ENCODE data around the gene HSDL2. TPM values are rescaled to one million over a fixed set of nuclear protein-coding genes. Genes with fewer than 3 reads are reported as not detected.
"Not testable (repeated sequence)": the region's sequence is repeated elsewhere in the genome, so short reads cannot be mapped to it uniquely, and the experiment has no call there.

The HSDL2 gene
- total RNA-seq, 1 donor from 2014 or later = 43.8 TPM

DNA sequence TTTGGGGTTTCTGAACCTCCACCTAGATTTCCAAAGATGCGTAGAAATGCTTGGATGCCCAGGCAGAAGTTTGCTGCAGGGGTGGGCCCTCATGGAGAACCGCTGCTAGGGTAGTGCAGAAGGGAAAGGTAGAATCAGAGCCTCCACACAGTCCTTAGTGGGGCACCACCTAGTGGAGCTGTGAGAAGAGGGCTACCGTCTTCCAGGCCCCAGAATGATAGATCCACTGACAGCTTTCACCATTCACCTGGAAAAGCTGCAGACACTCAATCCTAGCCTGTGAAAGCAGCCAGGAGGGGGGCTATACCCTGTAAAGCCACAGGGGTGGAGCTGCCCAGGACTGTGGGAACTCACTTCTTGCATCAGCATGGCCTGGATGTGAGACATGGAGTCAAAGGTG is 13.3 kb upstream of the HSDL2 start:
- DNase-seq = no peak

DNA sequence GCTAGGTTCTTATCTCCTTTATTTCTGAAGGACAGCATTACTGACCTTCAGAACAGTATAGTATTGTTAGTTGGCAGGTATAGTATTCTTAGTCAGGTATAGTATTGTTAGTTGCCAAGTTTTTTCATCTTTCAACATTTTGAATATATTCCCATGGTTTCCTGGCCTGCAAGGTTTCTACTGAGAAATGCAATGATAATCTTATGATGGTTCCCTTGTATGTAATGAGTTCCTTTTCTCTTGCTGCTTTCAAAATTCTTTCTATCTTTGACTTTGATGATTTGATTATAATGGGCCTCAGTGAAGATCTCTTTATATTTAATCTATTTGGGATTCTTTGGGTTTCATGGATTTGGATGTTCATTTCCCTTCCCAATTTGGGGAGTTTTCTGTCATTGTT is 12.4 kb upstream of the HSDL2 start:
- DNase-seq = no peak

DNA sequence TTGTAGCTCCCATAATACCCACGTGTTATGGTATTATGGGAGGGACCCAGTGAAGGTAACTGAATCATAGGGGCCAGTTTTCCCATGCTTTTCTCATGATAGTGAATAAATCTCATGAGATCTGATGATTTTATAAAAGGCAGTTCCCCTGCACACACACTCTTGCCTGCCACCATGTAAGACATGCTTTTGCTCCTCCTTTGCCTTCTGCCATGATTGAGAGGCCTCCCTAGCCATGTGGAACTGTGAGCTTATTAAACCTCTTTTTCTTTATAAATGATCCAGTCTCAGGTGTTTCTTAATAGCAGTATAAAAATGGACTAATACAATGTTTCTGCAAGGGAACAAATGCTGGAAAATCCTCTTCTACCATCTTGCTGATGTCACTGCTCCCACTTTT is 10.1 kb upstream of the HSDL2 start:
- DNase-seq = no peak

DNA sequence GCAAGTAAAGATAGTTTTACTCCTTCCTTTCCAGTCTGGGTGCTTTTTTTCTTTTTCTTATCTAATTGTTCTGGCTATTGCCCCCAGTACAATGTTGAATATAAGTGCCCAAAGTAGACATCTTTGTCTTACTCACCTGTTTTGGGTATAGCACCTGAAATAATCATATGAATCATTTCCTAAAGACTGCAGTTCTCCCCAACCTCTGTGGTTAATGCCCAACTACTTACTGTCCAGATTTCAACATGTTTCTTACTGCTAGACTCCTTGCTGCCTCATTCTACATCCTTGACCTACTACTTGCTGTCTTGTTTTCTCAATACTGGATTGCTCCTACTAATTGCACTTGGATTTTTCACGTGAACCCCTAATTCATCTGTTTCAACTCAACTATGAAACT is 8.8 kb upstream of the HSDL2 start:
- no peak for DNase-seq

DNA sequence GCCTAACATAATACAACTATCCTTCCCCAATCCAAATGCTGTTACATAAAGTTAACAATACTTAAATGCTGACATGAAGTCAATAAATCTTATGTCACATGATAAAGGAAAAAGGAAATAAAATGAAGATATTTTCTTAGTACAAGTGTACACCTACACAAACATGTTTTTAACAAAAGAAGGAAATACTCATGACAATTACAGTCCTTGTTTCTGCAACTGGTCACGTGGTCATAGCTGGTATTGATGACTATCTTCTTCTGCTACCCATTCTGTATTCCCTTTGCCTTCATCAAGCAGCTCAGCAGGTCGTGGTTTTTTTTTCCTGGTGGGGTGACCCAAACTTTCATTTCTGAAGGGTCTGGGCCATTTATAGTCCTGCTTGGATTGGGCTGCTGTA is 6.2 kb upstream of the HSDL2 start:
- not testable (repeated sequence) for DNase-seq

DNA sequence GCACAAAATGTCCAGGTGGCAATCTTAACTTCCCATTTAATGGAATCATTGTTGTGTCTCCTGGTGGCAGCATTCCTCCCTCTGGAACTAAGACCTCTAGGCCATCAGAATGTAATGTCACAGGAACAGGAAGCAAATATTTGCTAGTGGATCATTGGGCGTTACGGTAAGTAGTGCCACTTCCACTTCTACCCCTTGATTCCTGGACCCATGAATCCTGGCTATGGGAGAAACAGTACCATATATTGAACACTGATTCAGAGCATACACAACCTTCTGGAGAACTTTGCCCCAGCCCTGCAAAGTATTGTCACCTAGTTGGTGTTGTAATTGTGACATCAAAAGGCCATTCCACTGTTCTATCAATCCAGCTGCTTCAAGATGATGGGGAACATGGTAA is 5.7 kb upstream of the HSDL2 start:
- not testable (repeated sequence) for DNase-seq

DNA sequence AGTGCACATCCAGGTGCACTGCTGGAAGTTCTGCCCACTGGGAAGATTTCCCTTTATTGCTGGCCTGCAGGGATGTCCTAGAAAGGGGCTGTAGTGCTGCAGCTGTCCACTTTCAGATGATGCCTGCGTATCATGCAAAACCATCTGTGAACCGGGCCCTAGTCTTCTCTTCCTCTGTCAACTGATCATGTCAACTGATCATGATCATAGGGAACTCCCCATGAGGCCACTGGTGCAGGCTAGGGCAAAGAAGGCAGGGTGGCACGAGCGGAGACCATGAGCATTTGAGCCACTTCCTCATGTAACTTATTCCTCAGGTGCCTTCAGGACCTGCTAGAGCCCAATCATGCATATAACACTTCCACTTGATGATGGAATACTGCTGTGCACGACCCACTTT is 4.5 kb upstream of the HSDL2 start:
- DNase-seq = no peak

DNA sequence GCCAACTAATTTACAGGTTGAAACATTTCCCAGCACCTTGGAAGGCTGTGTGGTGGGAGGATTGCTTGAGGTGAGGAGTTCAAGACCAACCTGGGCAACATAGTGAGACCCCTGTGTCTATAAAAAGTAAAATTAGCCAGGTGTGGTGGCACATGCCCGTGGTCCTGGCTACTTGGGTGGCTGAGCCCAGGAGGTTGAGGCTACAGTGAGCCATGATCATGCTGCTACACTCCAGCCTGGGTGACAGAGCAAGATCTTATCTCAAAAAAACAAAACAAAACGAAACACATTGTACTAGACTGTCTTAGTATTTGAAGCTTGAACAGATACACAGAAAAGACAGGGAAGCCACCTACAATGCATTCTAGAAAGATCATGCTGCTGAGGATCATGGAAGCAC is 2.8 kb upstream of the HSDL2 start:
- no peak for DNase-seq

DNA sequence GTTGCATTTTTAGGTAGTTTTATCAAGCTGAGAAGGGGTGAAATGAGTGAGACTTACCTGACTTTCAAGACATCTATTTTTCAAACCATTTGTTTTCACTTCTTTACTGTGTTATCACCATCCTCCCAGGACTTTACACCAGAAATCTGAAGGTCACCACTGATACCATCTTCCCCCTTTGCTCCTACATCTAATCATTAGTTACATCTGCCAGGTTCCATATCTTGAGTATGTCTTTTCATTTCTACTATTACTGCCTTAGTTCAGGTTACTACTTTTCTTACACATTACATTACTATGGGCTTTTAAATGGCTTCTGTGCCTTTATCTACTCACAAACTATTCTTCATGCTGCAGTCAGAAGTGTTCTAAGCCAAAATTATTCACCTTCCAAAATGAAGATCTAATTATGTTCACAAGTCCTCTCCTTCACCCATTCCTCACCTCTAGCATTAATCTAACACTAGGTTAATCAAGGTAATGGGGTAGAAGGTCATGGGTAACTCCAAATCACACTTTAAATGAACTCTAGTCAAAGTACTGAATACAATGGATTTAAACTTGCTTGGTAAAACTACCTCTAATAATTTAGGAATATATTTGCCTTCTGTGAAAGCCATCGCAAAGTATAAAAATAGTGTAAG is 2.1 kb upstream of the HSDL2 start:
- no peak for DNase-seq

DNA sequence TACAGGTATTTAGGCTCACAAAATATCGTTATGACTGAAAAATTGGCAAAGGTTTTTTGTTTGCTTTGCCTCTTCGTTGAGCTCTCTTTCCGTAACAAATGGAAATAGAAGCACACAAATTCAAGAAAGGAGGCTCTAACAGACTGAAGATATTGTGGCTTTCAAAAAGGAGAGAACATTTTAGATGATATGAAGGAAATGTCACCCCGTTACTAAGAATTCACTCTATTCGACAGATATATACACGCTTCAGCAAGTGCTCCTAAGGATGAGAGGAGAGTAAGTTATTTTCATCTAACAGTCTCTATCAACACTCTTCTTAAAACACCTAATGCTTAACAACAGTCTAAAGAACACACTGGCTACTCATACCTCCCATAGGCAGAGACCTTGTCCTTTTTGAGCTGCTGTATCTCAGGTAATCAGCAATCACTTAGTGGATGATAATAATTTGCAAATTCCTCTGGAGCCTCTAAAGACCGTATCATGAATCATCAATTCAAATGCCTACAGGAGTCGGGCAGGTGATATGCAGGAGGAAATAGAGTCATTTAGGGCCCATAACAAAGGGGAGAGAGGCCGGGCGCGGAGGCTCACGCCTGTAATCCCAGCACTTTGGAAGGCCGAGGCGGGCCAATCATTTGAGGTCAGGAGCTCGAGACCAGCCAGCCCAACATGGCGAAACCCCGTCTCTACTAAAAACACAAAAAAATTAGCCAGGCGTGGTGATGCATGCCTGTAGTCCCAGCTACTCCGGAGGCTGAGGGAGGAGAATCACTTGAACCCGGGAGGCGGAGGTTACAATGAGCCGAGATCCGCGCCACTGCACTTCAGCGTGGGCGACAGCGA is 1.4 kb upstream of the HSDL2 start:
- peak; percentile 10 for DNase-seq

DNA sequence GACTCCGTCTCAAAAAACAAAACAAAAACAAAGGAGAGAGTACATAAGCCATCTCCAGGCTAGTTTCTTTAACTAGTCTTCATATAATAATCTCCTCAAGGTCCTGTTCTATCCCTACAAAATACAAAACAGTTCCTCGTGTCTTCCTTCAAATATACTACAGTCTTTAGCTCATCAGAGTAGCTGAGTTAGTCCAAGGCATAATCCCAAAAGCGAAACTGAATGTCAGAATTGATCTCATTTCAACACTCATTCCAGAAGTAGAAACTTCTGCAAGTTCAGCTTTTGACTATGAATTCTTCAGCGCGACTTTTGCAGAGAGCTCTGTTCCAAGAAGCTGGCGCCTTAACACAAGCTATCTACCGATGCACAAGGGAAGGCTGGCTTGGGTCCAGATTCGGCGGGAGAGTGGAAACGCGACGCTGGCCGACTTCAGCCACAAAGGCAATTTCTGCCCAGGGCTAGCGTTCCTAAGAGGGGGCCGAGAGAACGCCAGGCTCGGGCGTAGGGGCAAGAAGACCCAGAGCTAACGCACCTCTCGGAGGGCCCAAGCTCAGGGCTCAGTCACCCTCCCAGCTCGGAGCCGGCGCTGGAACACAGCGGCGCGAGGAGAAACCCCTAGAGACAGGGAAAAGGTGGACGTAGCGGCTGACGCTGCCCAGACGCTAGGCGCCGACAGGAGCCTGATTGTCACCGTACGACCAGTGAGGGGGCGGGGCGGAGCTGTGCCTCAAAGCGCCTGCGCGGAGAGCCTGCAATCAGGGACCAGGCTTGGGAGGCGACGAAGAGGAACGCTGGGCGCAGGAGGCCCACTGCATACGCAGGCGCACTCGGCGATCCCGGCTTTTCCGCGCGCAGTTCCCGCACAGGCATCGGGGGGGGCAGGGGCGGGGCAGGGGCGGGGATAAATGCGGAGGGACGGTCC is 469 bp upstream of the HSDL2 start:
- peak; percentile 98 for DNase-seq

DNA sequence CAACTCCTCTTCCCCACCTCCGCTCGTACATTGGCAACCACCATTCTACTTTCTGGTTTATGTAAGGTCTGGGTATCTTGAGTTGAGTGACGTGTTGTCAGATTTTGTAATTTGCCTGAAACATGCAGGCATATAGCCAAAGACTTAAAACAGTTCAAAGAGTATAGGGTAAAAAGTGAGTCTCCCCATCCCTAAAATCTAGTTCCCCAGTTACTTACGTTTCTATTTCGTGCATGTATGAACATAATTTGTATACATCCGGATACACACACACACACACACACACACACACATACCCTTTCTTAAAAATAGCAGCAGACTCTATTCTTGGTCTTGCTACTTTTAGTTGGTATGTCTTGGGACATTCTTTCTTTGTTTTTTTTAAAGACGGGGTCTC is 915 bp downstream of the HSDL2 start:
- peak; percentile 81 for DNase-seq

DNA sequence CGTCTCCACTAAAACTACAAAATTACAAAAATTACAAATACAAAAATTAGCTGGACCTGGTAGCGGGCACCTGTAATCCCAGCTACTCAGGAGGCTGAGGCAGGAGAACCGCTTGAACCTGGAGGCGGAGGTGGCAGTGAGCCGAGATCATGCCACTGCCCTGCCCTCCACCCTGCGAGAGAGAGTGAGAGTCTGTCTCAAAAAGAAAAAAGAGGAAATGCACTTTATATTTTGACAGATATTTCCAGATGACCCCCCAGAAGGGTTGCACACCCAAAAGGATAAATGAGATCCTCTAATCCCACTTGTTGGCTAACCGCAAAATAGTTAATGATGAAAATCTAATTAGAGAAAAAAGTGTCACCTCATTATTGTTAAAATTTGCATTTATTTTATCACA is 2.2 kb downstream of the HSDL2 start:
- DNase-seq = no peak

DNA sequence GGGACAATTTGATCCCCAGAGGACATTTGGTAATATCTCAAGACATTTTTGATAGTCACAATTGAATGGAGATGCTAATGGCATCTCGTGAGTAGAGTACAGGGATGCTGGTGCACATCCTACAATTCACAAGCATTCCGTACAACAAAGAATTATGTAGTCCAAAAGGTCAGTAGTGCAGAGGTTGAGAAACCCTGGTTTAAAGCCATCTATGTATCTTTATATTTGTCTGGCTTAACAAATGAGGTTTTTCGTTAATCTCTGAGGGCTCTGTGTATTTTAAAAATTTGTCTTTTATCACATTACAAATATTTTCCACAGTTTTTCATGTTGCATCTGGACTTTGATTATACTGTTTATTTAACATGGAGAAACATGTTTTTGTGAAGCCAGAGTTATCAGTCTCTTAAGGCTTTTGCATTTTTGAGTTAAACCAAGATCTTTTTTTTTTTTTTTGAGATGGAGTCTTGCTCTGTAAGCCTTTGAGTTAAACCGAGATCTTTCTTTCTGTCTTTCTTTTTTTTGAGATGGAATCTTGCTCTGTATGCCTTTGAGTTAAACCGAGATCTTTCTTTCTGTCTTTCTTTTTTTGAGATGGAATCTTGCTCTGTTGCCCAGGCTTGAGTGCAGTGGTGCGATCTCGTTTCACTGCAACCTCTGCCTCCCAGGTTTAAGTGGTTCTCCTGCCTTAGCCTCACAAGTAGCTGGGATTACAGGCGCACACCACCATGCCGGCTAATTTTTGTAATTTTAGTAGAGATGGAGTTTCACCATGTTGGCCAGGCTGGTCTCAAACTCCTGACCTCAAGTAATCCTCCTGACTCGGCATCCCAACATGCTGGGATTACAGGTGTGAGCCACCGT is 2.8 kb downstream of the HSDL2 start:
- no peak for DNase-seq

DNA sequence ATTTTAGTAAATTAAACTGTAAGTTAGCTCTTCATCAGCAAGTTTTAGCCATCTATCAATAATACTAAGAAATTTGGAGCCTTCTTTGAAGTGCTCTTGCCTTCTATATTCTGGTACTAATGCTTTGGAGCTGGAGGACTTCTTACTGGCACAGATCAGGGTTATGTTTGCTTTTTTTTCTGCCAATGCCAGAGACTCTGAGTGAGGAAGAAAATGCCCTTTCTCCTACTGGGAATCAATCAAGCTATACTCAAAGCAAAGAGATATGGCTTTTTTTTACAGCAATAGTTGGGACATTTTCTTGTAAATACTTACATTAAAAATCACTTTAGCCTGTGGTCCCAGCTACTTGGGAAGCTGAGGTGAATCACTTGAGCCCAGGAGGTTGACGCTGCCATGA is 4.3 kb downstream of the HSDL2 start:
- no peak for DNase-seq

DNA sequence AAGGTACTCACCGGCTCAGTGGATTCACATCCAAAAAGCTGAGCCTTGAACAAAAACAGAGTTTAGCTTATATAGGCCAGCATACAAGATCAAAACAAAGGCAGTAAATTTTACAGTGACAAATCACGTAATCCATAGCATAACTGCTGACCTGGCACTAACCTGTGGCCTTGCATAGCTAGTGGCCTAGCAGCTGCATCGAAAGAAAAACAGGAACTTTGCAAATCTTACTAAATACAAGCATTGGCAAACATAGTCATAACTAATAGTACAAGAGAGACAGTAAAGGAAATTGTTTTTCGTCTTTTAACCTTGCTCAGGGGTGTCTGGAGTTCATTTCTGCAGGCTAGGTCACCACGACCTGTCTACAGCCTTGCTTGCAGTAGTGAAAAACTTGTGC is 4.8 kb downstream of the HSDL2 start:
- no peak for DNase-seq

DNA sequence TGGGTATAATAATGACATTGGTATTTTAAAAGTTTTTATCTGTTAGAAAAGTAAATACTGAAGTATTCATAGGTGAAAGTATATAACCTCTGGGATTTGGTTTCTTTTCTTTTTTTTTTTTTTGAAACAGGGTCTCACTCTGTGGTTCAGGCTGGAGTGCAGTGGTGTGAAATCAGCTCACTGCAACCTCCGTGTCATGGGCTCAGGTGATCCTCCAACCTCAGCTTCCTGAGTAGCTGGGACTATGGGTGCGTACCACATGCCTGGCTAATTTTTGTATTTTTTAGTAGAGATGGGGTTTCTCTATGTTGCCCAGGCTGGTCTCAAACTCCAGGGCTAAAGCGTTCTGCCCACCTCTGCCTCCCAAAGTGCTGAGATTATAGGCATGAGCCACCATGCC is 7.2 kb downstream of the HSDL2 start:
- DNase-seq = no peak

DNA sequence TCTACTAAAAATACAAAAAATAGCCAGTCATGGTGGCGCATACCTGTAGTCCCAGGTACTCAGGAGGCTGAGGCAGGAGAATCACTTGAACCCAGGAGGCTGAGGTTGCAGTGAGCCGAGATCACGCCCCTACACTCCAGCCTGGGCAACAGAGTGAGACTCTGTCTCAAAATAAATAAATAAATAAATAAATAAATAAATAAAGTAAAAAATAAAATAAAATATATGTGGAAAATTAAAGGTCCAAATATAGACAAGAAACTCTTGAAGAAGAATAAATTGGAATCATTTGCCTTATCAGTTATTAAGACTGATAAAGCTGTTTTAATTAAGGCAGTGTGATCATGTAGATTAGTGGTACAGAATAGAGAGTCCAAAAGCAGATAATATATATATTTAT is 10.0 kb downstream of the HSDL2 start:
- not testable (repeated sequence) for DNase-seq

DNA sequence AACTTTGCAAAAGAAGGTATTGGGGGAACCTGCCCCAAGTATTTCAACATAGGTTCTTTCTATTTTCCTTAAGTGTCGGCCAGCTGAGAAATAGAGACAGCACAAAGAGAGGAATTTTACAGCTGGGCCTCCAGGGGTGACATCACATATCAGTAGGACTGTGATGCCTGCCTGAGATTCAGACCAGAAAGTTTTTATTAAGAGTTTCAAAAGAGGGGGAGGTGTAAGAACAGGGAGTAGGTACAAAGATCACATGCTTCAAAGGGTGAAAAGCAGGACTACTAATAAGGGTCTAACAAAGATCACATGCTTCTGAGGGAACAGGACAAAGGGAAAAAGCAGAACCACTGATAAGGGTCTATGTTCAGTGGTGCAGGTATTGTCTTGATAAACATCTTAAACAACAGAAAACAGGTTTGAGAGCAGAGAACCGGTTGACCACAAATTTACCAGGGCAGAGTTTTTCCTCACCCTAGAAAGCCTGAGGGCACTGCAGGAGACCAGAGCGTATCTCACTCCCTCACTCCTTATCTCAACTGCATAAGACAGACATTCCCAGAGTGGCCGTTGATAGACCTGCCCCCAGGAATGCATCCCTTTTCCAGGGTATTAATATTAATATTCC is 12.1 kb downstream of the HSDL2 start:
- not testable (repeated sequence) for DNase-seq

DNA sequence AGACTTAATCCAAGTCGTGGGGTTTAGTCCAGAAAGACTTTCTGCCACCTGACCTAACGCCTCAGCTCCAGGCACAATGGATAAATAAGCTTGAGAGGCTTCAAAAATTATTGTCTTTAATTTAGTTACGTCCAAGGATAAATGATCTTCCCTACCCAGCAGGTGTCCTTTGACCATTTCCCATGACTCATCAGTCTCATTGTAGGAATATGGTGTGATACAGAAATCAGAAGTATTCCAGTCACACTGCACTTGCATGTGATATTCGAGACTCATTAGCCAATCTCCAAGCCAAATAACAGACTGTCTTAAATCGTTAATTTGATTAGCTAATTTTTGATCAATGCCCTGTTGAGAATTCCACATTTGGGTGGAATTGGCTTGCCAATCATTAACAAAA is 13.2 kb downstream of the HSDL2 start:
- DNase-seq = not testable (repeated sequence)

DNA sequence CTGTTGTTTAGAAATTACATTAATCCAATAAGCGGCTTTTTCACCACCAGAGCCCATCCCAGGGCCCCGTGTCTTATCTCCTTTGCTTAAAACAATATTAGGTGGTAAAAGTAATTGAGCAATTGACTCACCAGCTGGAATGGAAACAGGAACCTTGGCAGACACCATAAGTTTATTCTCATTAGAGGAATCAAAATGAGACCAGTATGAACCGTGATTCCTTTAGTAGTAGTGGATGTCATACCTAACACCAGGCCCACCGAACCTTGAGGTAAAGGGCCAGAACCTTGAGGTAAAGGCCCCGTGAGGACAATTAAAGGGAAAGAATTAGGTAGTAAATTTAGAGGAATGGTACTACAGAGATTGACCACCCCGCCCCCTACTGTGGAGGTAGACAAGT is 16.5 kb downstream of the HSDL2 start:
- DNase-seq = no peak
